CD4-positive, alpha-beta memory T cell (primary cell): ENCODE measurements around the gene HID1. TPM values are rescaled to one million over a fixed set of nuclear protein-coding genes. Genes with fewer than 3 reads are reported as not detected.
A peak's percentile ranks its signal among the peaks of the same experiment; 100 is the strongest.

Experiments used
- CTCF ChIA-PET: fragments of 350-600 bp; sonication (Branson Sonifier 250); formaldehyde crosslinking; loops from one replicate; lab custom pipeline; 2021; ENCODE audit warnings: inconsistent platforms; ENCODE audit not compliant: partially characterized antibody; lab: Charles Lee
- POLR2A ChIA-PET: fragments of 350-600 bp; sonication (Branson Sonifier 250); formaldehyde crosslinking; loops from one replicate; lab custom pipeline; 2021; ENCODE audit not compliant: partially characterized antibody; lab: Charles Lee
- DNase-seq, 5 donors: peaks; one replicate each; pipeline versions ENCODE4 v3.0.0 to v3.0.0-alpha.2; 2020 to 2022; ENCODE audit warnings: mixed read lengths in 1 of 5
- H3K27ac ChIP-seq: one replicate; pipeline ENCODE4 v1.7.0; 2013; ENCODE audit warnings: low read depth, low read length
- H3K27me3 ChIP-seq: 2 replicates; pipeline ENCODE4 v1.7.0; 2013; ENCODE audit warnings: mild to moderate bottlenecking, low read length, moderate library complexity; ENCODE audit not compliant: insufficient read depth
- H3K36me3 ChIP-seq: 2 replicates; pipeline ENCODE4 v1.7.0; 2013; ENCODE audit warnings: mild to moderate bottlenecking, low read length, moderate library complexity; ENCODE audit not compliant: insufficient read depth
- H3K4me1 ChIP-seq: 2 replicates; pipeline ENCODE4 v1.7.0; 2013; ENCODE audit warnings: mild to moderate bottlenecking, low read length, moderate library complexity; ENCODE audit not compliant: insufficient read depth
- H3K4me3 ChIP-seq, 2 donors: one replicate each; pipeline ENCODE4 v1.7.0; 2013; ENCODE audit warnings: low read length in 2 of 2, mild to moderate bottlenecking in 1 of 2
- H3K9me3 ChIP-seq, 2 donors: one replicate each; pipeline ENCODE4 v1.7.0; 2013; ENCODE audit warnings: low read length in 2 of 2, control low read depth in 1 of 2; ENCODE audit not compliant: control insufficient read depth in 1 of 2
- H3K27ac Mint-ChIP-seq, 7 donors: one replicate each; pipeline ENCODE4 v1.8.0; 2020 to 2021; ENCODE audit warnings: mixed read lengths in 7 of 7, mild to moderate bottlenecking in 6 of 7, inconsistent platforms in 3 of 7, moderate library complexity in 3 of 7
- H3K27me3 Mint-ChIP-seq, 2 donors: one replicate each; pipeline ENCODE4 v1.8.0; 2020 to 2021; ENCODE audit warnings: mixed read lengths in 2 of 2
- H3K36me3 Mint-ChIP-seq, 2 donors: one replicate each; pipeline ENCODE4 v1.8.0; 2020 to 2021; ENCODE audit warnings: mixed read lengths in 2 of 2, inconsistent platforms in 1 of 2, mild to moderate bottlenecking in 1 of 2
- H3K4me1 Mint-ChIP-seq, 4 donors: one replicate each; pipeline ENCODE4 v1.8.0; 2020 to 2021; ENCODE audit warnings: mixed read lengths in 4 of 4, mild to moderate bottlenecking in 1 of 4
- H3K4me3 Mint-ChIP-seq, 8 donors: one replicate each; pipeline ENCODE4 v1.8.0; 2020 to 2021; ENCODE audit warnings: mixed read lengths in 8 of 8, mild to moderate bottlenecking in 7 of 8, moderate library complexity in 6 of 8, inconsistent platforms in 3 of 8
- H3K9me3 Mint-ChIP-seq, 8 donors: one replicate each; pipeline ENCODE4 v1.8.0; 2020 to 2021; ENCODE audit warnings: mixed read lengths in 8 of 8, mild to moderate bottlenecking in 5 of 8, inconsistent platforms in 3 of 8, moderate library complexity in 1 of 8
- intact Hi-C: fragments of 100-400 bp; cut with micrococcal nuclease; formaldehyde crosslinking; loops from one replicate; pipeline ENCODE4 v1.15.1; 2023
- polyA plus RNA-seq, 2 donors: library from polyadenylated mRNA; unstranded; fragments of 300-500 nt; fragmentation: Illumina TruSeq; gene quantifications; one replicate each; pipeline ENCODE4 v1.2.3, GENCODE V29; 2021
- total RNA-seq, 2 experiments: library from RNA; stranded (reverse); gene quantifications; one replicate each; pipeline ENCODE4 v1.2.3, GENCODE V29; 2021

Gene HID1
- total and polyA plus RNA-seq, 4 experiments from 2014 or later = 3.0 to 19.5 (median 11.3) TPM

- CTCF ChIA-PET = interaction anchor here (0.7 to 1.0 kb wide), 3 partner anchors 37 to 131 kb away, joined by 3 read pairs; no protein-coding TSS in a partner anchor
- Mint-ChIP-seq H3K27ac (no peak overlapping the region), H3K4me3 (peak overlapping the region in 2 of 8 donors; percentile 25 to 57), H3K27me3 (peaks cover 29 to 42% of the 10 kb centered on the region in 2 donors), H3K4me1 (peaks cover 1 to 17% (median 11%) of the 10 kb centered on the region in 4 donors), H3K9me3 (no peaks in the 10 kb centered on the region), H3K36me3 (no peaks in the 10 kb centered on the region)
- Histone ChIP-seq H3K4me1 (peaks cover 18% of the 10 kb centered on the region), H3K36me3 (no peaks in the 10 kb centered on the region), H3K27me3 (peaks cover 32% of the 10 kb centered on the region), H3K27ac (no peak overlapping the region), H3K4me3 (no peak overlapping the region), H3K9me3 (no peaks in the 10 kb centered on the region)
- intact Hi-C loops = no loop called here
- POLR2A ChIA-PET = no interaction called here
- DNase-seq = no peak
These were observed 51.4 kb downstream of the HID1 start for GRCh38 chr17:74921026-74921681.

- peak overlapping the region in 2 of 8 donors; percentile 25 to 57 for H3K4me3 Mint-ChIP-seq
- peaks cover 18% of the 10 kb centered on the region for H3K4me1 ChIP-seq
- H3K9me3 Mint-ChIP-seq = no peaks in the 10 kb centered on the region
- H3K27me3 ChIP-seq = peaks cover 31% of the 10 kb centered on the region
- ChIA-PET POLR2A (no interaction called here), CTCF (interaction anchor here (0.7 kb wide), 1 partner anchor 38 kb away, joined by 3 read pairs; no protein-coding TSS in a partner anchor)
- H3K4me3 ChIP-seq = no peak overlapping the region
- H3K27me3 Mint-ChIP-seq = peaks cover 26 to 39% of the 10 kb centered on the region in 2 donors
- H3K9me3 ChIP-seq = no peaks in the 10 kb centered on the region
- no peaks in the 10 kb centered on the region for H3K36me3 ChIP-seq
- no peak overlapping the region for H3K27ac ChIP-seq
- intact Hi-C loops = no loop called here
- no peak for DNase-seq
- H3K36me3 Mint-ChIP-seq = no peaks in the 10 kb centered on the region
- H3K4me1 Mint-ChIP-seq = peaks cover 1 to 17% (median 11%) of the 10 kb centered on the region in 4 donors
- no peak overlapping the region for H3K27ac Mint-ChIP-seq
These were observed 51.9 kb downstream of the HID1 start for GRCh38 chr17:74920642-74921025.

- POLR2A ChIA-PET = no interaction called here
- no peak overlapping the region for H3K4me3 ChIP-seq
- no peaks in the 10 kb centered on the region for H3K9me3 Mint-ChIP-seq
- DNase-seq = no peak
- intact Hi-C loops = no loop called here
- H3K27ac Mint-ChIP-seq = no peak overlapping the region
- H3K4me1 ChIP-seq = peaks cover 18% of the 10 kb centered on the region
- peaks cover 27% of the 10 kb centered on the region for H3K27me3 ChIP-seq
- no peak overlapping the region for H3K27ac ChIP-seq
- H3K4me1 Mint-ChIP-seq = peaks cover 1 to 17% (median 9%) of the 10 kb centered on the region in 4 donors
- peaks cover 22 to 36% of the 10 kb centered on the region in 2 donors for H3K27me3 Mint-ChIP-seq
- CTCF ChIA-PET = no interaction called here
- no peaks in the 10 kb centered on the region for H3K36me3 ChIP-seq
- no peaks in the 10 kb centered on the region for H3K36me3 Mint-ChIP-seq
- H3K9me3 ChIP-seq = no peaks in the 10 kb centered on the region
- H3K4me3 Mint-ChIP-seq = peak overlapping the region in 1 of 8 donors; percentile 15
These were observed 52.3 kb downstream of the HID1 start for GRCh38 chr17:74920306-74920620.

GRCh38 chr17:74919440-74920305, 52.9 kb downstream of the HID1 start:
- POLR2A ChIA-PET = no interaction called here
- Mint-ChIP-seq H3K36me3 (no peaks in the 10 kb centered on the region), H3K9me3 (peaks cover 0 to 2% (median 0%) of the 10 kb centered on the region in 8 donors), H3K27ac (no peak overlapping the region), H3K4me3 (no peak overlapping the region), H3K27me3 (peaks cover 17 to 30% of the 10 kb centered on the region in 2 donors), H3K4me1 (peaks cover 1 to 16% (median 5%) of the 10 kb centered on the region in 4 donors)
- peaks cover 15% of the 10 kb centered on the region for H3K4me1 ChIP-seq
- H3K36me3 ChIP-seq = no peaks in the 10 kb centered on the region
- H3K4me3 ChIP-seq = no peak overlapping the region
- CTCF ChIA-PET = interaction anchor here (0.6 to 1.7 kb wide), 3 partner anchors 39 to 170 kb away, joined by 3 to 6 read pairs (median 4); no protein-coding TSS in a partner anchor
- intact Hi-C loops = no loop called here
- DNase-seq = no peak
- peaks cover 22% of the 10 kb centered on the region for H3K27me3 ChIP-seq
- H3K27ac ChIP-seq = no peak overlapping the region
- H3K9me3 ChIP-seq = no peaks in the 10 kb centered on the region

GRCh38 chr17:74918906-74919305, 53.7 kb downstream of the HID1 start:
- peaks cover 8% of the 10 kb centered on the region for H3K4me1 ChIP-seq
- no peak overlapping the region for H3K4me3 Mint-ChIP-seq
- no peak overlapping the region for H3K4me3 ChIP-seq
- H3K4me1 Mint-ChIP-seq = peaks cover 0 to 8% (median 3%) of the 10 kb centered on the region in 4 donors
- peaks cover 15% of the 10 kb centered on the region for H3K27me3 ChIP-seq
- POLR2A ChIA-PET = no interaction called here
- H3K9me3 ChIP-seq = no peaks in the 10 kb centered on the region
- intact Hi-C loops = no loop called here
- H3K36me3 Mint-ChIP-seq = no peaks in the 10 kb centered on the region
- DNase-seq = no peak
- H3K27me3 Mint-ChIP-seq = peaks cover 13 to 29% of the 10 kb centered on the region in 2 donors
- H3K27ac ChIP-seq = no peak overlapping the region
- CTCF ChIA-PET = interaction anchor here (1.5 to 1.7 kb wide), 2 partner anchors 39 to 42 kb away, joined by 4 to 6 read pairs; no protein-coding TSS in a partner anchor
- peak overlapping the region in 1 of 7 donors; percentile 52 for H3K27ac Mint-ChIP-seq
- H3K36me3 ChIP-seq = no peaks in the 10 kb centered on the region
- H3K9me3 Mint-ChIP-seq = peaks cover 0 to 2% (median 0%) of the 10 kb centered on the region in 8 donors

- H3K4me1 Mint-ChIP-seq = peaks cover 0 to 2% (median under 1%) of the 10 kb centered on the region in 4 donors
- ChIA-PET POLR2A (no interaction called here), CTCF (no interaction called here)
- H3K4me1 ChIP-seq = no peaks in the 10 kb centered on the region
- no peak for DNase-seq
- intact Hi-C loops = no loop called here
- H3K36me3 ChIP-seq = no peaks in the 10 kb centered on the region
- peaks cover 8% of the 10 kb centered on the region for H3K27me3 ChIP-seq
- peaks cover 8 to 24% of the 10 kb centered on the region in 2 donors for H3K27me3 Mint-ChIP-seq
- H3K9me3 ChIP-seq = no peaks in the 10 kb centered on the region
- H3K4me3 Mint-ChIP-seq = no peak overlapping the region
- no peak overlapping the region for H3K27ac ChIP-seq
- no peaks in the 10 kb centered on the region for H3K36me3 Mint-ChIP-seq
- H3K4me3 ChIP-seq = no peak overlapping the region
- H3K27ac Mint-ChIP-seq = no peak overlapping the region
- H3K9me3 Mint-ChIP-seq = peaks cover 0 to 2% (median 0%) of the 10 kb centered on the region in 8 donors
These were observed 55.1 kb downstream of the HID1 start for GRCh38 chr17:74917430-74917829.

GRCh38 chr17:74916851-74917199, 55.7 kb downstream of the HID1 start:
- intact Hi-C loops = no loop called here
- peaks cover 7% of the 10 kb centered on the region for H3K27me3 ChIP-seq
- H3K27me3 Mint-ChIP-seq = peaks cover 7 to 21% of the 10 kb centered on the region in 2 donors
- DNase-seq = no peak
- H3K4me3 Mint-ChIP-seq = no peak overlapping the region
- no peaks in the 10 kb centered on the region for H3K36me3 ChIP-seq
- H3K9me3 ChIP-seq = no peaks in the 10 kb centered on the region
- no peaks in the 10 kb centered on the region for H3K4me1 ChIP-seq
- H3K4me3 ChIP-seq = no peak overlapping the region
- POLR2A ChIA-PET = no interaction called here
- H3K27ac ChIP-seq = no peak overlapping the region
- H3K27ac Mint-ChIP-seq = no peak overlapping the region
- H3K36me3 Mint-ChIP-seq = no peaks in the 10 kb centered on the region
- CTCF ChIA-PET = no interaction called here
- peaks cover 0 to 2% (median 0%) of the 10 kb centered on the region in 8 donors for H3K9me3 Mint-ChIP-seq
- H3K4me1 Mint-ChIP-seq = peaks cover 0 to 2% (median 0%) of the 10 kb centered on the region in 4 donors
